H9 (cell line): Measurements from ENCODE around the gene UBE2L5. TPM values are rescaled to one million over a fixed set of nuclear protein-coding genes. Genes with fewer than 3 reads are reported as not detected.

Experiments used
- DNase-seq: peaks from one replicate; pipeline ENCODE4 v3.0.0-alpha.2; 2017
- H2AFZ ChIP-seq: one replicate; pipeline ENCODE4 v1.6.1; 2013; ENCODE audit warnings: mild to moderate bottlenecking, low read length, control low read depth, moderate library complexity
- H2AK5ac ChIP-seq: 2 replicates; pipeline ENCODE4 v1.6.1; 2013; ENCODE audit warnings: low read length, control low read depth, mixed read lengths; ENCODE audit not compliant: insufficient read length
- H2BK120ac ChIP-seq: one replicate; pipeline ENCODE4 v1.6.1; 2013; ENCODE audit warnings: low read depth, mild to moderate bottlenecking, low read length, control low read depth, inconsistent platforms; ENCODE audit not compliant: poor library complexity, severe bottlenecking
- H2BK12ac ChIP-seq: 2 replicates; pipeline ENCODE4 v1.6.1; 2013; ENCODE audit warnings: low read length, control low read depth, mixed read lengths, low read depth; ENCODE audit not compliant: insufficient read length
- H2BK15ac ChIP-seq: 2 replicates; pipeline ENCODE4 v1.6.1; 2013; ENCODE audit warnings: low read depth, low read length, control low read depth
- H2BK20ac ChIP-seq: one replicate; pipeline ENCODE4 v1.6.1; 2013; ENCODE audit warnings: low read depth, mild to moderate bottlenecking, low read length, control low read depth, inconsistent platforms; ENCODE audit not compliant: poor library complexity, severe bottlenecking
- H2BK5ac ChIP-seq: 2 replicates; pipeline ENCODE4 v1.6.1; 2013; ENCODE audit warnings: low read length, control low read depth, mixed read lengths; ENCODE audit not compliant: insufficient read length
- H3K14ac ChIP-seq: 2 replicates; pipeline ENCODE4 v1.6.1; 2013; ENCODE audit warnings: low read length, control low read depth; ENCODE audit not compliant: insufficient read depth
- H3K18ac ChIP-seq: 2 replicates; pipeline ENCODE4 v1.6.1; 2013; ENCODE audit warnings: low read depth, mild to moderate bottlenecking, mixed read lengths, low read length, control low read depth; ENCODE audit not compliant: insufficient read length
- H3K23ac ChIP-seq: 2 replicates; pipeline ENCODE4 v1.6.1; 2013; ENCODE audit warnings: low read length, control low read depth, mixed read lengths, low read depth; ENCODE audit not compliant: insufficient read length
- H3K23me2 ChIP-seq: 2 replicates; pipeline ENCODE4 v1.6.1; 2013; ENCODE audit warnings: low read depth, mild to moderate bottlenecking, mixed read lengths, low read length, control low read depth; ENCODE audit not compliant: insufficient read length, poor library complexity, severe bottlenecking
- H3K27ac ChIP-seq: 2 replicates; pipeline ENCODE4 v1.5.1; 2013; ENCODE audit warnings: low read length, control low read depth, mixed read lengths, low read depth; ENCODE audit not compliant: insufficient read length
- H3K27me3 ChIP-seq: 2 replicates; pipeline ENCODE4 v1.6.1; 2013; ENCODE audit warnings: low read length, control low read depth, inconsistent platforms; ENCODE audit not compliant: insufficient read depth
- H3K4ac ChIP-seq: 2 replicates; pipeline ENCODE4 v1.6.1; 2013; ENCODE audit warnings: low read depth, mild to moderate bottlenecking, control low read depth, inconsistent platforms, low read length, moderate library complexity
- H3K4me1 ChIP-seq: 2 replicates; pipeline ENCODE4 v1.6.1; 2013; ENCODE audit warnings: low read length, control low read depth, inconsistent platforms; ENCODE audit not compliant: insufficient read depth
- H3K4me2 ChIP-seq: 2 replicates; pipeline ENCODE4 v1.6.1; 2013; ENCODE audit warnings: low read length, control low read depth, mixed read lengths; ENCODE audit not compliant: insufficient read length, insufficient read depth
- H3K56ac ChIP-seq: 2 replicates; pipeline ENCODE4 v1.6.1; 2013; ENCODE audit warnings: low read depth, mild to moderate bottlenecking, mixed read lengths, low read length, control low read depth; ENCODE audit not compliant: insufficient read length
- H3K79me1 ChIP-seq: 2 replicates; pipeline ENCODE4 v1.6.1; 2013; ENCODE audit warnings: low read depth, mild to moderate bottlenecking, moderate library complexity, low read length, control low read depth, inconsistent platforms; ENCODE audit not compliant: insufficient read depth, poor library complexity, severe bottlenecking
- H3K79me2 ChIP-seq: 2 replicates; pipeline ENCODE4 v1.6.1; 2013; ENCODE audit warnings: low read length, control low read depth, inconsistent platforms; ENCODE audit not compliant: insufficient read depth
- H3K9ac ChIP-seq: 2 replicates; pipeline ENCODE4 v1.6.1; 2013; ENCODE audit warnings: low read length, control low read depth, mixed read lengths; ENCODE audit not compliant: insufficient read length; ENCODE audit errors: extremely low read depth
- H3K9me3 ChIP-seq: one replicate; pipeline ENCODE4 v1.6.1; 2013; ENCODE audit warnings: low read depth, low read length, inconsistent platforms; ENCODE audit not compliant: control insufficient read depth
- H3T11ph ChIP-seq: one replicate; pipeline ENCODE4 v1.6.1; 2013; ENCODE audit warnings: mild to moderate bottlenecking, low read length, control low read depth, inconsistent platforms
- H4K20me1 ChIP-seq: one replicate; pipeline ENCODE4 v1.6.1; 2013; ENCODE audit not compliant: control insufficient read depth, insufficient read length, insufficient read depth
- H4K5ac ChIP-seq: 2 replicates; pipeline ENCODE4 v1.6.1; 2013; ENCODE audit warnings: low read depth, mild to moderate bottlenecking, mixed read lengths, low read length, control low read depth; ENCODE audit not compliant: insufficient read length
- H4K8ac ChIP-seq: replicated peaks from 2 replicates; pipeline ENCODE4 v1.6.1; 2013; ENCODE audit warnings: low read length, control low read depth, mixed read lengths, low read depth; ENCODE audit not compliant: insufficient read length
- H4K91ac ChIP-seq: 2 replicates; pipeline ENCODE4 v1.6.1; 2013; ENCODE audit warnings: low read depth, mild to moderate bottlenecking, moderate library complexity, mixed read lengths, low read length, control low read depth; ENCODE audit not compliant: insufficient read length
- H3K27ac Mint-ChIP-seq, 3 experiments: 2 replicates in 2 of 3; 3 replicates in 1 of 3; pipeline ENCODE4 v1.8.0; 2020 to 2021; ENCODE audit warnings: mixed read lengths in 3 of 3, mild to moderate bottlenecking in 1 of 3, moderate library complexity in 1 of 3
- H3K27me3 Mint-ChIP-seq: 2 replicates; pipeline ENCODE4 v1.8.0; 2021; ENCODE audit warnings: low read depth, mild to moderate bottlenecking, moderate library complexity, mixed read lengths
- H3K36me3 Mint-ChIP-seq, 3 experiments: 2 replicates in 2 of 3; 3 replicates in 1 of 3; pipeline ENCODE4 v1.8.0; 2020 to 2021; ENCODE audit warnings: low read depth in 3 of 3, mixed read lengths in 3 of 3; ENCODE audit not compliant: insufficient read depth in 1 of 3
- H3K4me1 Mint-ChIP-seq, 2 experiments: 2 replicates each; pipeline ENCODE4 v1.8.0; 2020; ENCODE audit warnings: mixed read lengths in 2 of 2
- H3K4me3 Mint-ChIP-seq, 2 experiments: 2 replicates in 1 of 2; 3 replicates in 1 of 2; pipeline ENCODE4 v1.8.0; 2020 to 2021; ENCODE audit warnings: mild to moderate bottlenecking in 2 of 2, mixed read lengths in 2 of 2, moderate library complexity in 1 of 2
- H3K9me3 Mint-ChIP-seq, 2 experiments: 2 replicates in 1 of 2; 3 replicates in 1 of 2; pipeline ENCODE4 v1.8.0; 2020; ENCODE audit warnings: mild to moderate bottlenecking in 2 of 2, mixed read lengths in 2 of 2, moderate library complexity in 1 of 2
- WGBS: extraction: QIAGEN DNeasy Blood & Tissue Kit; methylation state at CpG from one replicate; pipeline ENCODE4 v1.1.7; 2013; ENCODE audit warnings: missing lambda C conversion rate, low lambda C conversion rate, mixed read lengths; ENCODE audit not compliant: insufficient read length; ENCODE audit errors: extremely low coverage; 5-methylcytosine and 5-hydroxymethylcytosine counted together
- total RNA-seq: library from RNA; stranded (reverse); gene quantifications from 2 replicates; pipeline ENCODE4 v1.2.1, GENCODE V29; 2021
- TF ChIP-seq, protein P1 (sequence below): fragments of 200-600 bp; sonication (generic); conservative IDR thresholded peaks from 3 replicates; pipeline ENCODE4 v1.8.0; 2021; ENCODE audit warnings: antibody characterized with exemption, mild to moderate bottlenecking

UBE2L5 gene
- total RNA-seq, 1 experiment from 2014 or later, result 0.20 TPM

GRCh38 chr13:30437177-30437576 is 14.9 kb downstream of the UBE2L5 start:
- DNase-seq, result no peak
- no peak overlapping the region for H2AK5ac ChIP-seq
- H3K56ac ChIP-seq, result no peak overlapping the region
- H2BK120ac ChIP-seq, result no peak overlapping the region
- no peak overlapping the region for H3K4ac ChIP-seq
- no peaks in the 10 kb centered on the region for H3K36me3 Mint-ChIP-seq
- no peaks in the 10 kb centered on the region for H4K20me1 ChIP-seq
- H4K91ac ChIP-seq, result no peak overlapping the region
- no peaks in the 10 kb centered on the region for H3K4me1 ChIP-seq
- H3K23me2 ChIP-seq, result no peaks in the 10 kb centered on the region
- H3K9ac ChIP-seq, result no peak overlapping the region
- H3K4me2 ChIP-seq, result no peak overlapping the region
- H3K18ac ChIP-seq, result no peak overlapping the region
- H3K4me1 Mint-ChIP-seq, result no peaks in the 10 kb centered on the region
- H3K27me3 ChIP-seq, result no peaks in the 10 kb centered on the region
- H3K14ac ChIP-seq, result no peak overlapping the region
- no peak overlapping the region for H2AFZ ChIP-seq
- no peak overlapping the region for H3K27ac Mint-ChIP-seq
- H3T11ph ChIP-seq, result no peak overlapping the region
- no peaks in the 10 kb centered on the region for H3K79me1 ChIP-seq
- no peak overlapping the region for H4K5ac ChIP-seq
- no peak overlapping the region for H3K4me3 Mint-ChIP-seq
- TF ChIP-seq, protein P1, sequence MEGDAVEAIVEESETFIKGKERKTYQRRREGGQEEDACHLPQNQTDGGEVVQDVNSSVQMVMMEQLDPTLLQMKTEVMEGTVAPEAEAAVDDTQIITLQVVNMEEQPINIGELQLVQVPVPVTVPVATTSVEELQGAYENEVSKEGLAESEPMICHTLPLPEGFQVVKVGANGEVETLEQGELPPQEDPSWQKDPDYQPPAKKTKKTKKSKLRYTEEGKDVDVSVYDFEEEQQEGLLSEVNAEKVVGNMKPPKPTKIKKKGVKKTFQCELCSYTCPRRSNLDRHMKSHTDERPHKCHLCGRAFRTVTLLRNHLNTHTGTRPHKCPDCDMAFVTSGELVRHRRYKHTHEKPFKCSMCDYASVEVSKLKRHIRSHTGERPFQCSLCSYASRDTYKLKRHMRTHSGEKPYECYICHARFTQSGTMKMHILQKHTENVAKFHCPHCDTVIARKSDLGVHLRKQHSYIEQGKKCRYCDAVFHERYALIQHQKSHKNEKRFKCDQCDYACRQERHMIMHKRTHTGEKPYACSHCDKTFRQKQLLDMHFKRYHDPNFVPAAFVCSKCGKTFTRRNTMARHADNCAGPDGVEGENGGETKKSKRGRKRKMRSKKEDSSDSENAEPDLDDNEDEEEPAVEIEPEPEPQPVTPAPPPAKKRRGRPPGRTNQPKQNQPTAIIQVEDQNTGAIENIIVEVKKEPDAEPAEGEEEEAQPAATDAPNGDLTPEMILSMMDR, result no peak
- no peaks in the 10 kb centered on the region for H3K9me3 ChIP-seq
- no peak overlapping the region for H3K27ac ChIP-seq
- no peaks in the 10 kb centered on the region; a peak in 1 of 5 replicates for H3K9me3 Mint-ChIP-seq
- no peak overlapping the region for H2BK20ac ChIP-seq
- H3K79me2 ChIP-seq, result no peaks in the 10 kb centered on the region
- no peak overlapping the region for H2BK5ac ChIP-seq
- no peak overlapping the region for H4K8ac ChIP-seq
- H3K27me3 Mint-ChIP-seq, result peaks cover 4% of the 10 kb centered on the region
- WGBS, result no CpG with 5 or more reads among the region's 8 CpGs
- no peak overlapping the region for H2BK15ac ChIP-seq
- H2BK12ac ChIP-seq, result no peak overlapping the region
- H3K23ac ChIP-seq, result no peak overlapping the region
